ENCODE data around the gene PGF. TPM values are rescaled to one million over a fixed set of nuclear protein-coding genes. Genes with fewer than 3 reads are reported as not detected.
A peak's percentile ranks its signal among the peaks of the same experiment; 100 is the strongest.

PGF gene
- total RNA-seq, 4 donors from 2014 or later: 7.3 to 28.1 (median 10.8) TPM

DNA sequence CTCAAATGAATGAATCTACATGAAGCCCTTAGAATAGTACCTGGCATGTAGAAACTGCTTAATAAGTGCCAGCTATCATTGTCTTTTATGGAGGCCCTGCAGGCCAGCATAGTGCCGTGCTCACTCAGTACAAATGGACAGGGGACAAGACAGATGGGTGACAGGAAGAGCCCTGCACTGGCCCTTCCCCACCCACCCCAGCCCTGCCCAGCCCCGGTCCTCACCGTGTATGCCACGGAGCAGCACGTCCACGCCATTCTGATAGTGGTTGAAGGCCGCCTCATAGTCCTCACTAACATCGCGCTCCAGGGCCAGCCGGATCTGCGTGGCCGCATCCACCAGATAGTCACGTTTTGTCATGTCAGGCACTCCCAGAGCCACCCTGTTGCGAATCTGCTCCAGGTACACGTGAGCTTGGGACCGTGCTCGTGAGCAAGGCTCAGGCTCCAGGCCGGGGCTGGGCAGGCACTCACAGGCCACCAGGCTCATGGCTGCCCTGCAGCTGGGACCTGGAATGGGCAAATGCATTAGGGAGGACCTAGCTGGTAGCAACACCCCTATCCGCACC is 34.3 kb downstream of the PGF start:
- Histone ChIP-seq H3K27ac (no peak overlapping the region), H3K4me3 (no peak overlapping the region), H3K4me1 (peaks cover 0 to 11% (median 2%) of the 10 kb centered on the region in 4 donors), H3K27me3 (no peaks in the 10 kb centered on the region), H3K36me3 (no peaks in the 10 kb centered on the region), H3K9me3 (no peaks in the 10 kb centered on the region)
- no peak for TF ChIP-seq POLR2A (IDR thresholded peaks at IDR 0.05)
- TF ChIP-seq, protein P1, sequence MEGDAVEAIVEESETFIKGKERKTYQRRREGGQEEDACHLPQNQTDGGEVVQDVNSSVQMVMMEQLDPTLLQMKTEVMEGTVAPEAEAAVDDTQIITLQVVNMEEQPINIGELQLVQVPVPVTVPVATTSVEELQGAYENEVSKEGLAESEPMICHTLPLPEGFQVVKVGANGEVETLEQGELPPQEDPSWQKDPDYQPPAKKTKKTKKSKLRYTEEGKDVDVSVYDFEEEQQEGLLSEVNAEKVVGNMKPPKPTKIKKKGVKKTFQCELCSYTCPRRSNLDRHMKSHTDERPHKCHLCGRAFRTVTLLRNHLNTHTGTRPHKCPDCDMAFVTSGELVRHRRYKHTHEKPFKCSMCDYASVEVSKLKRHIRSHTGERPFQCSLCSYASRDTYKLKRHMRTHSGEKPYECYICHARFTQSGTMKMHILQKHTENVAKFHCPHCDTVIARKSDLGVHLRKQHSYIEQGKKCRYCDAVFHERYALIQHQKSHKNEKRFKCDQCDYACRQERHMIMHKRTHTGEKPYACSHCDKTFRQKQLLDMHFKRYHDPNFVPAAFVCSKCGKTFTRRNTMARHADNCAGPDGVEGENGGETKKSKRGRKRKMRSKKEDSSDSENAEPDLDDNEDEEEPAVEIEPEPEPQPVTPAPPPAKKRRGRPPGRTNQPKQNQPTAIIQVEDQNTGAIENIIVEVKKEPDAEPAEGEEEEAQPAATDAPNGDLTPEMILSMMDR (IDR thresholded peaks at IDR 0.05): no peak
- DNase-seq: peak in 1 of 3 donors; percentile 34

- Histone ChIP-seq H3K4me1 (peaks cover 0 to 11% (median 2%) of the 10 kb centered on the region in 4 donors), H3K36me3 (no peaks in the 10 kb centered on the region), H3K9me3 (no peaks in the 10 kb centered on the region), H3K27ac (no peak overlapping the region), H3K27me3 (no peaks in the 10 kb centered on the region), H3K4me3 (no peak overlapping the region)
- no peak for TF ChIP-seq POLR2A (IDR thresholded peaks at IDR 0.05)
- TF ChIP-seq, protein P1 (IDR thresholded peaks at IDR 0.05): no peak
- DNase-seq: peak in 1 of 3 donors; percentile 26
Observed at GRCh38 chr14:74920281-74920680, 35.1 kb downstream of the PGF start.

GRCh38 chr14:74919421-74920165 is 35.8 kb downstream of the PGF start:
- no peaks in the 10 kb centered on the region for H3K36me3 ChIP-seq
- H3K4me1 ChIP-seq: peaks cover 0 to 11% (median 2%) of the 10 kb centered on the region in 4 donors
- DNase-seq: peak in 1 of 3 donors; percentile 38
- no peaks in the 10 kb centered on the region for H3K9me3 ChIP-seq
- H3K27me3 ChIP-seq: no peaks in the 10 kb centered on the region
- no peak overlapping the region for H3K27ac ChIP-seq
- TF ChIP-seq, protein P1 (IDR thresholded peaks at IDR 0.05): no peak
- TF ChIP-seq POLR2A (IDR thresholded peaks at IDR 0.05): no peak
- no peak overlapping the region for H3K4me3 ChIP-seq

GRCh38 chr14:74918380-74918779 is 37.0 kb downstream of the PGF start:
- H3K9me3 ChIP-seq: no peaks in the 10 kb centered on the region
- H3K27ac ChIP-seq: no peak overlapping the region

DNA sequence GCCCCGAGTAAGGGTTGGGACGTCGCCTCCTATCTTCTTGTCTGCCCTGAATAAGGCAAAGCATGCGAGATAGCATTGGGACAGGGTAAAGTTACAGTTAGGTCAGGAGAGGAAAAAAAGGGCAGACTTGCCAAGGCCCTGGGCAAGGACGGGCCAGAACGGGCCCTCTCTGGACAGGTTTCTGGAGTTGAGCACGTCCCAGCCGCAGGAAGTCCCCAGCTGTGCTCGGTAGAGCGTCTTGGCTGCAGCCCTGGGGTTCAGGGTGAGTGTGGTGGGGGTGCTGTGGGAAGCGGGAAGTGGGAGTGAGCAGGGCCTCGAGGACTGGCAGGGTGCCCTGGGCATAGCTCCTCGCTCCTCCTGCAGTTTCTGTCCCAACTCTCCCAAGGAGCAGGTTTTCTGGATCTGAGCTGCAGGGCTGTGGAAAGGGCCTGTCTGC is 37.7 kb downstream of the PGF start:
- Histone ChIP-seq H3K36me3 (no peaks in the 10 kb centered on the region), H3K27me3 (no peaks in the 10 kb centered on the region), H3K4me1 (peaks cover 0 to 5% (median 0%) of the 10 kb centered on the region in 4 donors), H3K4me3 (no peak overlapping the region), H3K27ac (no peak overlapping the region), H3K9me3 (no peaks in the 10 kb centered on the region)
- no peak for DNase-seq
- TF ChIP-seq, protein P1 (IDR thresholded peaks at IDR 0.05): no peak
- no peak for TF ChIP-seq POLR2A (IDR thresholded peaks at IDR 0.05)

More at GRCh38 chr14:74918380-74918779, 37.0 kb downstream of the PGF start:
- Histone ChIP-seq H3K4me1 (peaks cover 0 to 6% (median under 1%) of the 10 kb centered on the region in 4 donors), H3K36me3 (no peaks in the 10 kb centered on the region), H3K4me3 (no peak overlapping the region), H3K27me3 (no peaks in the 10 kb centered on the region)
- TF ChIP-seq POLR2A (IDR thresholded peaks at IDR 0.05): no peak
- TF ChIP-seq, protein P1 (IDR thresholded peaks at IDR 0.05): no peak
- no peak for DNase-seq
